HT1080 (cell line): ENCODE results near the gene COX20. TPM values are rescaled to one million over a fixed set of nuclear protein-coding genes. Genes with fewer than 3 reads are reported as not detected.

Source experiments
- DNase-seq: peaks from one replicate; pipeline ENCODE4 v3.0.0-alpha.2; 2015; ENCODE audit warnings: low read depth
- total RNA-seq: library from RNA; depleted of rRNA; stranded (reverse); fragments of >200 nt; shearing (Covaris generic); gene quantifications from 2 replicates; pipeline ENCODE4 v1.2.3, GENCODE V29; 2014

COX20 gene
- total RNA-seq, 1 experiment from 2014 or later = 50.3 TPM

DNA sequence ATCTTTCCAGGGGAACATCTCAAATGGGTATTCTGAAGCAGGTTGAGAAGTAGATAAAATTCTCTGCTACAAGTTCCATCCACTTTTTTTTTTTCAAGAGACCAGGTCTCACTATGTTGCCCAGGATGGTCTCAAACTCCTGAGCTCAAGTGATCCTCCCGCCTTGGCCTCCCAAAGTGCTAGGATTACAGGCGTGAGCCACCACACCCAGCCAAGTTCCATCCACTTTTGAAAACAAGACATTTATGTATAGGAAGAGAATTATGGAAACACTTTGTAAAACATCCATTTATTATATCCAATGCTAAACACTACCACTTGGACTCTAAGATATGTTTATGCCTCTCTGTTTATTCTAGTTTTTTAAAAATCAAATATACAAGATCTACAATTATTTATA, 15.4 kb downstream of the COX20 start:
- DNase-seq = no peak

DNA sequence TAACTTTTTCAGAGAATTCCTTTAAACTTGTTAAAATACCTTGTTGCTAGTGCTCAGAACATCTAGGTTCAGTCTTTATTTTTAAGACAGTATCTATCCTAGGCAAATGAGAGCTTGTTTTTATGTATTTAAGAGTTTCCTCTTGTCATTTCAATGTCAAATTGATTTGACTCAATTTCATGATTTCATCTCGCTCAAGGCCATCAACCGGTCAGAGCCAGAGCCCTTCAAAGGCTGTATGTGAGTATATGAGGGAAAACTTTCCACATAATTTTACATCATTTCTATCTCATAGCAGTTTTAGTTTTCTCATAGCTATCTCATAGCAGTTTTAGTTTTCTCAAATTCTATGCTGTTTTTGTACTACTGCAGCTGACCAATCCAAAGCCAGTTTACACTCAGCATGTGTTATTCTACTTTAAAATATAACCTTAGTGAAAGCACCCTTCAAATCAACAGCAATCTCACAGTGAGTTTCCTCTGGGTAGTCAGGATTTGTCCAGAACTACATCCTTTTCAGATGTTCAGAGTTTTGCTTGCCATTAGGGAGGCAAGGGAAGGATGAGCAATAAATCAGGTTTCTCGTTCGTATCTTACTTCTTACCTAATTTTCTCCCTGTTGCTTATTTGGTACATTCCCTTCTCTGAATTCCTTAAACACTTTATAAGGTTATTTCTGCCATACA, 16.2 kb downstream of the COX20 start:
- no peak for DNase-seq

GRCh38 chr1:244852694-244853093, 17.2 kb downstream of the COX20 start:
- no peak for DNase-seq

DNA sequence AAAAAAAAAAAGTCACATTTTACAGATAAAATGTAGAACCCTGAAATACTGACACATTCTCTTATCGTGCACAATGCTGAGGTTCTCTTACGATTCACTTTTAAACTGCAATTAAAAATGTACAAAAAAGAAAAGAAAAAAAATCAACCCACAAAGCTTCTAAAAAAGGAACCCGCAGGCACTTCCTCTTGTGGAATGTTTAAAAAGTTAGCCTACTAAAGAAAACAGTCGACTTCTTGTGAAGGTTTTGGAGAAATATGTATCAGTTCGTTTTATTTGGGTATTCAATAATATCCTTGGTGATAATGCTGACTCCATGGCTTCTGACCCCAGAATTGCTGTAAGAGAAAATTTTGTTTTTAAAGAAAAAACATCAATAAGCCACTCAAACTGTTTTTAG, 18.7 kb downstream of the COX20 start:
- no peak for DNase-seq

- DNase-seq = no peak
These were observed 19.6 kb downstream of the COX20 start for GRCh38 chr1:244854865-244855578.

GRCh38 chr1:244857761-244858160, 22.3 kb downstream of the COX20 start:
- DNase-seq = no peak

DNA sequence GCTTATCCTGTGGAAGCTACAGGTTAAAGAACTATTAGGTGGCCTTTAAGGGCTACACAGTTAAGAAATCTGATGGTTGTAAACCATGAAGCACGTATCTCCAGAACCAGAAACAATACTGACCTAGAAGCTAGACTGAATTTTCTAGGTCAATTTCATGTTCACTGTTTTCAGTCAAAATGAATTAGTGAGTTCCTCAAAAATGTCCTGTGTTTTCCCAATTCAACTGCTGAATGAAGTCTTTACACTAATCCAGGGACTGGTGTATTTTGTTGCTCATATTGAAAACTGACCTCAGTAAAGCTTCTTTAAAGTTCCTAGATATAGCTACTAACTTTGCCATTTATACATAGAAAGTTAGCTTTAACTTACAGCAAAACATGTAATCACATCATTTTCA, 22.9 kb downstream of the COX20 start:
- no peak for DNase-seq

- no peak for DNase-seq
These were observed 24.6 kb downstream of the COX20 start for GRCh38 chr1:244860078-244860477.

- no peak for DNase-seq
These were observed 25.6 kb downstream of the COX20 start for GRCh38 chr1:244860914-244861610.

DNA sequence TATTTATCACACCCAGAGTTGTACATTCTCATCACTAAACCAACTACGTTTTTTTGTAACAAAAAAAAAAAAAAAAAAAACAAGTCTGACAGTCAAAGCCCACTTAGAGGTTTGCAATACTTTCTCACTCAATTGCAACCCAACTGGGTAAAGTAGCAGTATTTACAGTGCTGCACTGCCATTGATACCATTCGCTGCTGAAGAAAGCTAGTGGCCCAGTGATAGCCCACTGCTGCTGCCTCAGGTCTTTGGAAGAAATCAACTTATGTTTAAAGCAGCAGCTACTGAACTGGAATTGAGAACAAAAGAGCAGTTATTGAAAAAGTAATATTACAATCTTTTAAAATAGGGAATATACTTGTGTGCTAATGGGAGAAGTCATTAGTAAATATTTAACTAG, 26.2 kb downstream of the COX20 start:
- no peak for DNase-seq

GRCh38 chr1:244862354-244862698, 26.9 kb downstream of the COX20 start:
- peak; percentile 31 for DNase-seq

GRCh38 chr1:244862699-244863490, 27.4 kb downstream of the COX20 start:
- peak; percentile 83 for DNase-seq

GRCh38 chr1:244863491-244864252, 28.2 kb downstream of the COX20 start:
- DNase-seq = peak; percentile 8

- peak; percentile 95 for DNase-seq
These were observed 29.0 kb downstream of the COX20 start, which contains the start of gene HNRNPU for GRCh38 chr1:244864253-244865027. HNRNPU (minus strand) TSS chr1:244864543; CDS start chr1:244864307, 236 bp downstream.

- no peak for DNase-seq
These were observed 29.5 kb downstream of the COX20 start for GRCh38 chr1:244865028-244865371.

DNA sequence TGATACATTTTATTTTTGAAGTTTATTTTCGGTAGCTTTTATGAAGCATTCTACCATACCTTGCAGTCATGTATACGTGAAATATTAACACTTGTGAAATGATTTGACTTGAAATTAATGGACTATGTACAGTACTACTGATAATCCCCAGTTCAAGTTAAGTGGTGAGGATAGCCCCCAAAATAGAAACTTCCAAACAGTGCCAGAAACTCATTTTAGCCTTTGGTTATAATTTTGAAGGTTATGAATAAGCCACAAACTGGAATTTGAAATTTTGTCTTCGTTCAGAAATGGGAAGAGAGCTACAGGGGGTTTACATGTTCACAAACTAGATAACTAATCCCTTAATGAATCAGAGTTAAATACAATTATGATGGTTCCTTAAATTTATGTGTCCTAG, 30.4 kb downstream of the COX20 start:
- DNase-seq = no peak

- no peak for DNase-seq
These were observed 30.9 kb downstream of the COX20 start for GRCh38 chr1:244866355-244866754.

- DNase-seq = no peak
These were observed 33.3 kb downstream of the COX20 start for GRCh38 chr1:244868484-244869363.

DNA sequence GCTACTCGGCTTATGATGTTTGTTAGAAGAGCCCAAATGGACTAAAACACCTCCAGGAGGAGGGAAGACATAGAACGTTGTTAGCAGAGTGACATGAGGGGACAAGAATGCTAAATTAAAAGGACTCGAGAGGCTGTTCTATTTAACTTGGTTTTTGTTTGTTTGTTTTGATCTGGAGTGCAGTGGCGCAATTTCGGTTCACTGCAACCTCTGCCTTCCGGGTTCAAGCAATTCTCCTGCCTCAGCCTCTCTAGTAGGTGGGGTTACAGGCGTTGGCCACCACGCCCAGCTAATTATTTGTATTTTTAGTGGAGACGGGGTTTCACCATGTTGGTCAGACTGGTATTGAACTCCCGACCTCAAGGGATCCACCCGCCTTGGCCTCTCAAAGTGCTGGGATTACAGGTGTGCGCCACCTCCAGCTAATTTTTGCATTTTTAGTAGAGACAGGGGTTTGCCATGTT, 33.9 kb downstream of the COX20 start:
- DNase-seq = no peak
